Endothelial cell of umbilical vein (primary cell): ENCODE measurements around the gene CDC42SE2. TPM values are rescaled to one million over a fixed set of nuclear protein-coding genes. Genes with fewer than 3 reads are reported as not detected.

Experiments
- BruUV-seq: library from RNA; stranded (reverse); fragments of 400-500 nt; replicated peaks from 2 replicates; lab custom pipeline; 2021; lab: Mats Ljungman, UMichigan
- CTCF ChIA-PET: fragments of 300-600, 350-600 bp; sonication (Branson Sonifier 250); formaldehyde crosslinking; loops from one replicate; lab custom pipeline; 2021; ENCODE audit warnings: antibody characterized with exemption, inconsistent platforms; lab: Charles Lee
- POLR2A ChIA-PET: fragments of 300-600, 350-600 bp; sonication (Branson Sonifier 250); formaldehyde crosslinking; loops from one replicate; lab custom pipeline; 2021; ENCODE audit warnings: antibody characterized with exemption, inconsistent platforms; lab: Charles Lee
- DNase-seq: peaks from one replicate; pipeline ENCODE4 v3.0.0-alpha.2; 2011; ENCODE audit warnings: low read depth, low spot score
- FAIRE-seq: peaks from 2 replicates; lab custom pipeline; 2011; peaks lifted over from hg19 to GRCh38; lab: Jason Lieb, UNC
- H2AFZ ChIP-seq: 2 replicates; pipeline ENCODE4 v1.6.0; 2012; ENCODE audit warnings: low read depth, low read length, control low read depth, inconsistent platforms
- H3K27ac ChIP-seq: 2 replicates; pipeline ENCODE4 v1.5.1; 2011; ENCODE audit warnings: low read depth, mild to moderate bottlenecking, control low read depth, low read length, moderate library complexity; ENCODE audit not compliant: insufficient read depth
- H3K27me3 ChIP-seq, 2 experiments: 2 replicates each; pipeline versions ENCODE4 v1.6.0 to v1.6.1; 2011; ENCODE audit warnings: low read length in 2 of 2, mixed read lengths in 1 of 2; ENCODE audit not compliant: control insufficient read depth in 2 of 2, insufficient read depth in 2 of 2
- H3K36me3 ChIP-seq, 2 experiments: 2 replicates in 1 of 2; 3 replicates in 1 of 2; pipeline ENCODE4 v1.5.1; 2011; ENCODE audit warnings: low read length in 2 of 2, mild to moderate bottlenecking in 1 of 2, moderate library complexity in 1 of 2; ENCODE audit not compliant: control insufficient read depth in 2 of 2, insufficient read depth in 2 of 2; ENCODE audit errors: extremely low read depth in 1 of 2
- H3K4me1 ChIP-seq: 3 replicates; pipeline ENCODE4 v1.5.1; 2011; ENCODE audit warnings: mild to moderate bottlenecking, low read length; ENCODE audit not compliant: control insufficient read depth, insufficient read depth; ENCODE audit errors: extremely low read depth
- H3K4me2 ChIP-seq: 2 replicates; pipeline ENCODE4 v1.6.1; 2011; ENCODE audit warnings: low read length, control low read depth, mixed read lengths; ENCODE audit not compliant: insufficient read depth
- H3K4me3 ChIP-seq, 3 experiments: fragments of 200-600 bp in 1 of 3; sonication (generic), shearing (Covaris generic) in 1 of 3; replicated peaks in 1 of 3; 2 replicates each; pipeline ENCODE4 v1.5.1; 2011 to 2016; ENCODE audit warnings: control low read depth in 3 of 3, low read length in 3 of 3, mild to moderate bottlenecking in 2 of 3, inconsistent platforms in 1 of 3, low read depth in 1 of 3, moderate library complexity in 1 of 3; ENCODE audit not compliant: insufficient read depth in 1 of 3
- H3K79me2 ChIP-seq: 2 replicates; pipeline ENCODE4 v1.6.0; 2012; ENCODE audit warnings: low read length, inconsistent platforms; ENCODE audit not compliant: control insufficient read depth, insufficient read depth
- H3K9ac ChIP-seq: replicated peaks from 2 replicates; pipeline ENCODE3; 2011; ENCODE audit warnings: low read length, control low read depth; ENCODE audit not compliant: insufficient read depth; ENCODE audit errors: extremely low read depth
- H3K9me1 ChIP-seq: replicated peaks from 3 replicates; pipeline ENCODE4 v1.6.0; 2011; ENCODE audit warnings: mild to moderate bottlenecking, low read length; ENCODE audit not compliant: control insufficient read depth, insufficient read depth; ENCODE audit errors: extremely low read depth
- H3K9me3 ChIP-seq: replicated peaks from 2 replicates; pipeline ENCODE4 v1.5.1; 2012; ENCODE audit warnings: low read length, inconsistent platforms; ENCODE audit not compliant: control insufficient read depth, insufficient read depth
- H4K20me1 ChIP-seq: replicated peaks from 2 replicates; pipeline ENCODE3; 2011; ENCODE audit warnings: mild to moderate bottlenecking, low read length; ENCODE audit not compliant: control insufficient read depth, insufficient read depth; ENCODE audit errors: extremely low read depth
- EZH2 ChIP-seq: IDR thresholded peaks from 2 replicates; pipeline ENCODE4 v1.6.1; 2012; ENCODE audit warnings: borderline replicate concordance, low read depth, mild to moderate bottlenecking, moderate library complexity, low read length, inconsistent platforms; ENCODE audit not compliant: severe bottlenecking
- FOS ChIP-seq: IDR thresholded peaks from 2 replicates; pipeline ENCODE4 v1.6.1; 2011; ENCODE audit warnings: mild to moderate bottlenecking, low read length, moderate library complexity, borderline replicate concordance; ENCODE audit not compliant: insufficient read depth
- GATA2 ChIP-seq: IDR thresholded peaks from 2 replicates; pipeline ENCODE4 v1.7.0; 2011; ENCODE audit warnings: low read depth, mild to moderate bottlenecking, moderate library complexity, mixed read lengths, low read length; ENCODE audit not compliant: insufficient read length, insufficient read depth
- JUN ChIP-seq: IDR thresholded peaks from 2 replicates; pipeline ENCODE4 v1.6.1; 2011; ENCODE audit warnings: borderline replicate concordance, low read depth; ENCODE audit not compliant: insufficient read length, insufficient read depth
- MYC ChIP-seq: IDR thresholded peaks from one replicate; pipeline ENCODE4 v1.6.1; 2011; ENCODE audit warnings: mild to moderate bottlenecking, low read depth, low read length
- POLR2A ChIP-seq: IDR thresholded peaks from 2 replicates; pipeline ENCODE4 v1.6.1; 2012; ENCODE audit warnings: low read depth, mild to moderate bottlenecking, control low read depth, low read length
- POLR2AphosphoS5 ChIP-seq: IDR thresholded peaks from 2 replicates; pipeline ENCODE4 v1.6.1; 2012; ENCODE audit warnings: low read depth, mild to moderate bottlenecking, control low read depth, low read length, moderate library complexity; ENCODE audit not compliant: insufficient read depth
- dilution Hi-C: fragments of 300-500 bp; cut with MboI; formaldehyde crosslinking; loops from one replicate; pipeline ENCODE4 v1.15.0; 2019; ENCODE audit warnings: low sequenced_read_pairs; ENCODE audit not compliant: extremely low pct_ligation_motif_present
- intact Hi-C: fragments of 100-400 bp; cut with micrococcal nuclease; formaldehyde crosslinking; loops from one replicate; pipeline ENCODE4 v1.10.0; 2022
- polyA plus RNA-seq, 4 experiments: library from polyadenylated mRNA; depleted of rRNA in 3 of 4; stranded (reverse) in 3 of 4; unstranded in 1 of 4; fragments of >200 nt; gene quantifications; 2 replicates each; pipeline versions ENCODE4 v1.2.1 to v1.2.3, GENCODE V29; 2011 to 2012; ENCODE audit warnings: missing spikeins in 1 of 4
- total RNA-seq: library from RNA; stranded (reverse); gene quantifications from 2 replicates; pipeline ENCODE4 v1.2.3, GENCODE V29; 2021
- TF ChIP-seq, protein P1 (sequence below): IDR thresholded peaks from 2 replicates; pipeline ENCODE4 v1.6.1; 2011; ENCODE audit not compliant: insufficient read depth, insufficient read length
- TF ChIP-seq, protein P2 (sequence below), 2 donors: IDR thresholded peaks; 1 replicate in 1 of 2; 2 replicates in 1 of 2; pipeline ENCODE4 v1.5.1; 2011; ENCODE audit warnings: low read length in 2 of 2, mild to moderate bottlenecking in 2 of 2, moderate library complexity in 2 of 2, control low read depth in 1 of 2, inconsistent platforms in 1 of 2, low read depth in 1 of 2; ENCODE audit not compliant: insufficient read depth in 1 of 2; ENCODE audit errors: extremely low read depth in 1 of 2

The CDC42SE2 gene
- total and polyA plus RNA-seq, 2 donors (not counting 3 experiments of a cell fraction or from before 2014, with no cell fraction given): 14.7 to 21.9 TPM

DNA sequence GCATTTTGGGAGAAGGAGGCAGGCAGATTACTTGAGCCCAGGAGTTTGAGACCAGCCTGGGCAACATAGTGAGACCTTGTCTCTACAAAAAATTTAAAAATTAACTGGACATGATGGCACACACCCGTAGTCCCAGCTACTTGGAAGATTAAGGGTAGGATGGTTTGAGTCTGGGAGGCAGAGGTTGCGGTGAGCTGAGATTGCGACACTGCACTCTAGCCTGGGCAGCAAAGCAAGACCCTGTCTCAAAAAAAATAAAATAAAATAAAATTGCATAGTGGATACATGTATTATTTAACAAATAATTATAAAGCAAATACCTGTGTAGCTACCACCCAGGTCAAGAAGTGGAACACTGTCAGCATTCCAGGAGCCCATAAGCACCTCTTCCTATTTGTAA, 90.1 kb downstream of the CDC42SE2 start:
- no peak overlapping the region for H3K4me3 ChIP-seq
- FAIRE-seq: no peak
- POLR2A ChIA-PET: no interaction called here
- no peak overlapping the region for H3K9ac ChIP-seq
- no peaks in the 10 kb centered on the region for H3K4me1 ChIP-seq
- no peaks in the 10 kb centered on the region for H4K20me1 ChIP-seq
- intact Hi-C loops (no loop called here), dilution Hi-C loops (no loop called here)
- no peaks in the 10 kb centered on the region for H3K79me2 ChIP-seq
- BruUV-seq: no TSS peak
- H3K27me3 ChIP-seq: no peaks in the 10 kb centered on the region
- CTCF ChIA-PET: no interaction called here
- H3K9me3 ChIP-seq: no peaks in the 10 kb centered on the region
- no peak overlapping the region for H2AFZ ChIP-seq
- no peak overlapping the region for H3K4me2 ChIP-seq
- H3K27ac ChIP-seq: no peak overlapping the region
- H3K36me3 ChIP-seq: no peaks in the 10 kb centered on the region
- TF ChIP-seq JUN (no peak), EZH2 (no peak), FOS (no peak)
- TF ChIP-seq, protein P1, sequence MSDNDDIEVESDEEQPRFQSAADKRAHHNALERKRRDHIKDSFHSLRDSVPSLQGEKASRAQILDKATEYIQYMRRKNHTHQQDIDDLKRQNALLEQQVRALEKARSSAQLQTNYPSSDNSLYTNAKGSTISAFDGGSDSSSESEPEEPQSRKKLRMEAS: no peak
- no peaks in the 10 kb centered on the region for H3K9me1 ChIP-seq
- DNase-seq: no peak

DNA sequence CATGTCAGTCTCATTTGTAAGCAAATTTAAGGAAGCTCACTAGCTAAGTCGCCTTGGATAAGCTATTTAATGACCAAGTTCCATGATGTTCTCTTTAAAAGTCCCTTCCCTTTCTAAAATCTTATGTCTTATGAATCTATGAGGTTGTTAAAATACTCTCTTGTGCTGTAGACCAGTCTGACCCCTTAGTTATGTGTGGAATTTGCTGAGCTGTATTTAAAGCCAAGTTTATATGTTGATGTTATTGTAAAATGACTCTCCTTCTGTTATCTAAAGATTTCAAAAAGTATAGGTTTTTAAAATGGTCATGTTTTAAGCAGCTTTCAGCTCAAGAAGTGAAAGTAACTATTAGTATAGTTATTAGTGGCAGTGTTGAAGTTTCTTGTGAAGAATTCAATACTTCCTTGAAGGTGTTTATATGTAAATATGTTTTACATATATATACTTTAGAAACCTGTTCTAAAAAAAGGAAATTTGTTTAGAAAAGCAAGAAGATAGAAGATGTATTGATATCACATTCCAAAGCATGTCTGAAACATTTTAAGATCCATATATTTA, 92.2 kb downstream of the CDC42SE2 start:
- no peak overlapping the region for H3K27ac ChIP-seq
- no TSS peak for BruUV-seq
- no peaks in the 10 kb centered on the region for H3K36me3 ChIP-seq
- H3K79me2 ChIP-seq: no peaks in the 10 kb centered on the region
- no peak overlapping the region for H3K4me2 ChIP-seq
- intact Hi-C loops (no loop called here), dilution Hi-C loops (no loop called here)
- FAIRE-seq (peak; percentile 26), DNase-seq (peak; percentile 48)
- H3K4me3 ChIP-seq: no peak overlapping the region
- H3K27me3 ChIP-seq: no peaks in the 10 kb centered on the region
- H4K20me1 ChIP-seq: no peaks in the 10 kb centered on the region
- no peaks in the 10 kb centered on the region for H3K4me1 ChIP-seq
- H3K9me3 ChIP-seq: no peaks in the 10 kb centered on the region
- H2AFZ ChIP-seq: no peak overlapping the region
- H3K9me1 ChIP-seq: no peaks in the 10 kb centered on the region
- TF ChIP-seq, protein P1: no peak
- TF ChIP-seq FOS (no peak), MYC (no peak), JUN (no peak), POLR2A (no peak), GATA2 (no peak), EZH2 (no peak), POLR2AphosphoS5 (no peak)
- TF ChIP-seq, protein P2, sequence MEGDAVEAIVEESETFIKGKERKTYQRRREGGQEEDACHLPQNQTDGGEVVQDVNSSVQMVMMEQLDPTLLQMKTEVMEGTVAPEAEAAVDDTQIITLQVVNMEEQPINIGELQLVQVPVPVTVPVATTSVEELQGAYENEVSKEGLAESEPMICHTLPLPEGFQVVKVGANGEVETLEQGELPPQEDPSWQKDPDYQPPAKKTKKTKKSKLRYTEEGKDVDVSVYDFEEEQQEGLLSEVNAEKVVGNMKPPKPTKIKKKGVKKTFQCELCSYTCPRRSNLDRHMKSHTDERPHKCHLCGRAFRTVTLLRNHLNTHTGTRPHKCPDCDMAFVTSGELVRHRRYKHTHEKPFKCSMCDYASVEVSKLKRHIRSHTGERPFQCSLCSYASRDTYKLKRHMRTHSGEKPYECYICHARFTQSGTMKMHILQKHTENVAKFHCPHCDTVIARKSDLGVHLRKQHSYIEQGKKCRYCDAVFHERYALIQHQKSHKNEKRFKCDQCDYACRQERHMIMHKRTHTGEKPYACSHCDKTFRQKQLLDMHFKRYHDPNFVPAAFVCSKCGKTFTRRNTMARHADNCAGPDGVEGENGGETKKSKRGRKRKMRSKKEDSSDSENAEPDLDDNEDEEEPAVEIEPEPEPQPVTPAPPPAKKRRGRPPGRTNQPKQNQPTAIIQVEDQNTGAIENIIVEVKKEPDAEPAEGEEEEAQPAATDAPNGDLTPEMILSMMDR (IDR thresholded peaks at IDR 0.05; ENCODE audit: extremely low read depth in 1 of 2, insufficient read depth in 1 of 2, low read depth in 1 of 2, low read length in 2 of 2): no peak
- CTCF ChIA-PET: interaction anchor here (0.7 to 2.0 kb wide), 5 partner anchors 10 to 1456 kb away, joined by 3 to 7 read pairs (median 4); no protein-coding TSS in a partner anchor
- no peak overlapping the region for H3K9ac ChIP-seq
- POLR2A ChIA-PET: no interaction called here
